HCEC 1CT (cell line): ENCODE results near the gene SNRPN.
"Not testable (repeated sequence)": the region's sequence is repeated elsewhere in the genome, so short reads cannot be mapped to it uniquely, and the experiment has no call there.

Experiments
- DNase-seq: peaks from one replicate; pipeline ENCODE4 v3.0.0-alpha.2; 2017

The SNRPN gene

GRCh38 chr15:24971772-24972171 lies 17.0 kb downstream of the SNRPN start:
- no peak for DNase-seq

- DNase-seq, result not testable (repeated sequence)
Measured at GRCh38 chr15:24972707-24973106, 17.9 kb downstream of the SNRPN start.

GRCh38 chr15:24976932-24977331 lies 22.1 kb downstream of the SNRPN start:
- DNase-seq, result no peak

GRCh38 chr15:24977686-24978085 lies 22.9 kb downstream of the SNRPN start:
- DNase-seq, result no peak

GRCh38 chr15:24985224-24985623 lies 30.4 kb downstream of the SNRPN start:
- no peak for DNase-seq

- no peak for DNase-seq
Measured at GRCh38 chr15:24986653-24987052, 31.9 kb downstream of the SNRPN start.

GRCh38 chr15:25019434-25019833 lies 64.6 kb downstream of the SNRPN start:
- DNase-seq, result no peak

- peak; percentile 1 for DNase-seq
Measured at GRCh38 chr15:25022233-25022632, 67.4 kb downstream of the SNRPN start.
